HCT116 (cell line): ENCODE results near the gene NLN. TPM values are rescaled to one million over a fixed set of nuclear protein-coding genes. Genes with fewer than 3 reads are reported as not detected.

Experiments used
- ATAC-seq: fragments of 200-7000 bp; cut with Tn5 transposase; 2 replicates; pipeline ENCODE4 v1.9.1; 2020; ENCODE audit warnings: mild to moderate bottlenecking, moderate library complexity
- BruUV-seq: library from RNA; stranded (reverse); fragments of 400-500 nt; replicated peaks from 2 replicates; lab custom pipeline; 2021; lab: Mats Ljungman, UMichigan
- CTCF ChIA-PET: fragments of 300-600 bp; sonication (Branson Sonifier 250); formaldehyde crosslinking; loops from one replicate; lab custom pipeline; 2021; ENCODE audit warnings: antibody characterized with exemption; lab: Charles Lee
- POLR2A ChIA-PET: fragments of 300-600, 350-600 bp; sonication (Branson Sonifier 250); formaldehyde crosslinking; loops from one replicate; lab custom pipeline; 2021; ENCODE audit warnings: antibody characterized with exemption; lab: Charles Lee
- RAD21 ChIA-PET, 2 experiments: fragments of 300-600 bp; sonication (Branson Sonifier 250); formaldehyde crosslinking; loops; one replicate each; lab custom pipeline; 2023; ENCODE audit warnings: low total read pairs in 2 of 2; ENCODE audit not compliant: uncharacterized antibody in 2 of 2, unreplicated experiment in 2 of 2, low non-redundant PET in 1 of 2; lab: Charles Lee
- DNase-seq: peaks from one replicate; pipeline ENCODE4 v3.0.0-alpha.2; 2010; ENCODE audit warnings: low read depth, low spot score
- H2AFZ ChIP-seq: fragments of 200-600 bp; shearing (Covaris generic), sonication (generic); 2 replicates; pipeline ENCODE4 v1.6.1; 2017; ENCODE audit warnings: low read depth, mixed run types, mixed read lengths, antibody characterized with exemption, low read length; ENCODE audit not compliant: poor library complexity, severe bottlenecking
- H3K27ac ChIP-seq: 2 replicates; pipeline ENCODE4 v1.5.1; 2012; ENCODE audit warnings: low read depth, low read length
- H3K27me3 ChIP-seq: fragments of 200-600 bp; sonication (generic); 2 replicates; pipeline ENCODE4 v1.6.1; 2016; ENCODE audit warnings: mixed run types, low read length, mixed read lengths; ENCODE audit not compliant: insufficient read depth
- H3K36me3 ChIP-seq, 2 experiments: fragments of 200-500 bp in 1 of 2; fragments of 200-600 bp in 1 of 2; sonication (Bioruptor generic) in 1 of 2; sonication (generic) in 1 of 2; 2 replicates each; pipeline versions ENCODE4 v1.5.1 to v1.6.1; 2014 to 2016; ENCODE audit warnings: low read length in 2 of 2, inconsistent platforms in 1 of 2, mixed read lengths in 1 of 2, mixed run types in 1 of 2; ENCODE audit not compliant: insufficient read depth in 2 of 2, control insufficient read depth in 1 of 2
- H3K4me1 ChIP-seq, 2 experiments: fragments of 200-600 bp in 1 of 2; sonication (generic) in 1 of 2; 2 replicates each; pipeline versions ENCODE4 v1.5.1 to v1.6.1; 2012 to 2017; ENCODE audit warnings: low read length in 2 of 2, inconsistent platforms in 1 of 2, mild to moderate bottlenecking in 1 of 2, mixed read lengths in 1 of 2, mixed run types in 1 of 2, moderate library complexity in 1 of 2; ENCODE audit not compliant: insufficient read depth in 2 of 2, control insufficient read depth in 1 of 2
- H3K4me2 ChIP-seq: fragments of 200-600 bp; sonication (generic); 2 replicates; pipeline ENCODE4 v1.6.1; 2017; ENCODE audit warnings: mixed run types, low read length, mixed read lengths
- H3K4me3 ChIP-seq, 2 experiments: fragments of 200-600 bp in 1 of 2; sonication (generic) in 1 of 2; replicated peaks in 1 of 2; 2 replicates each; pipeline ENCODE4 v1.5.1; 2011 to 2016; ENCODE audit warnings: low read length in 2 of 2, control low read depth in 1 of 2, low read depth in 1 of 2, mild to moderate bottlenecking in 1 of 2, mixed read lengths in 1 of 2, mixed run types in 1 of 2
- H3K79me2 ChIP-seq: fragments of 200-600 bp; sonication (generic); 2 replicates; pipeline ENCODE4 v1.6.1; 2017; ENCODE audit warnings: mild to moderate bottlenecking, mixed run types, low read length, moderate library complexity, mixed read lengths; ENCODE audit not compliant: insufficient read depth
- H3K9ac ChIP-seq: fragments of 200-600 bp; sonication (generic); 2 replicates; pipeline ENCODE4 v1.6.1; 2016; ENCODE audit warnings: low read length, mixed read lengths
- H3K9me2 ChIP-seq: fragments of 200-600 bp; sonication (generic), shearing (Covaris generic); 2 replicates; pipeline ENCODE4 v1.6.1; 2017; ENCODE audit warnings: mixed run types, mild to moderate bottlenecking, moderate library complexity; ENCODE audit not compliant: insufficient read depth
- H3K9me3 ChIP-seq, 2 experiments: fragments of 200-500 bp in 1 of 2; fragments of 200-600 bp in 1 of 2; sonication (Bioruptor generic) in 1 of 2; sonication (generic) in 1 of 2; 2 replicates each; pipeline ENCODE4 v1.6.1; 2014 to 2017; ENCODE audit warnings: low read length in 2 of 2, mixed read lengths in 2 of 2, inconsistent platforms in 1 of 2, low read depth in 1 of 2, mild to moderate bottlenecking in 1 of 2, mixed run types in 1 of 2, moderate library complexity in 1 of 2; ENCODE audit not compliant: control insufficient read depth in 1 of 2, insufficient read depth in 1 of 2
- H4K20me1 ChIP-seq: fragments of 200-600 bp; sonication (generic), shearing (Covaris generic); 2 replicates; pipeline ENCODE4 v1.6.1; 2017; ENCODE audit warnings: mixed run types, mild to moderate bottlenecking, moderate library complexity; ENCODE audit not compliant: insufficient read depth
- EZH2phosphoT487 ChIP-seq: fragments of 200-600 bp; IDR thresholded peaks from 2 replicates; pipeline ENCODE4 v1.6.1; 2018; ENCODE audit warnings: antibody characterized with exemption, borderline replicate concordance
- FOSL1 ChIP-seq: IDR thresholded peaks from 2 replicates; pipeline ENCODE4 v1.6.1; 2012; ENCODE audit warnings: low read depth
- JUND ChIP-seq: IDR thresholded peaks from 2 replicates; pipeline ENCODE4 v1.6.1; 2012
- POLR2A ChIP-seq: IDR thresholded peaks from 2 replicates; pipeline ENCODE4 v1.7.0; 2011; ENCODE audit warnings: borderline replicate concordance; ENCODE audit not compliant: insufficient read depth, insufficient read length; ENCODE audit errors: extremely low read depth
- SRF ChIP-seq: IDR thresholded peaks from 2 replicates; pipeline ENCODE4 v1.6.1; 2012; ENCODE audit warnings: low read depth
- ZFX ChIP-seq: fragments of 450-650 bp; IDR thresholded peaks from 2 replicates; pipeline ENCODE4 v1.6.1; 2017
- ZNF274 ChIP-seq: fragments of 200-500 bp; sonication (Bioruptor generic); IDR thresholded peaks from 2 replicates; pipeline ENCODE4 v1.6.1; 2014; ENCODE audit warnings: mild to moderate bottlenecking, low read depth, low read length, inconsistent platforms
- intact Hi-C: fragments of 100-400 bp; cut with micrococcal nuclease; formaldehyde crosslinking; loops from 2 replicates; pipeline ENCODE4 v1.10.0; 2022
- total RNA-seq: library from RNA; stranded (reverse); gene quantifications from one replicate; pipeline ENCODE4 v1.2.1, GENCODE V29; 2021; ENCODE audit not compliant: unreplicated experiment
- TF ChIP-seq, protein P1 (sequence below), 3 experiments: fragments of 200-600 bp in 1 of 3; sonication (generic) in 1 of 3; IDR thresholded peaks in 2 of 3; conservative IDR thresholded peaks in 1 of 3; 2 replicates each; pipeline ENCODE4 v1.5.1; 2012 to 2017; ENCODE audit warnings: low read depth in 2 of 3, low read length in 2 of 3, antibody characterized with exemption in 1 of 3, borderline replicate concordance in 1 of 3, control low read depth in 1 of 3, mild to moderate bottlenecking in 1 of 3, mixed read lengths in 1 of 3, mixed run types in 1 of 3, moderate library complexity in 1 of 3; ENCODE audit not compliant: insufficient read depth in 1 of 3
- TF ChIP-seq, protein P2 (sequence below): IDR thresholded peaks from 2 replicates; pipeline ENCODE4 v1.6.1; 2012

Gene NLN
- total RNA-seq, 1 experiment from 2014 or later = 67.6 TPM

DNA sequence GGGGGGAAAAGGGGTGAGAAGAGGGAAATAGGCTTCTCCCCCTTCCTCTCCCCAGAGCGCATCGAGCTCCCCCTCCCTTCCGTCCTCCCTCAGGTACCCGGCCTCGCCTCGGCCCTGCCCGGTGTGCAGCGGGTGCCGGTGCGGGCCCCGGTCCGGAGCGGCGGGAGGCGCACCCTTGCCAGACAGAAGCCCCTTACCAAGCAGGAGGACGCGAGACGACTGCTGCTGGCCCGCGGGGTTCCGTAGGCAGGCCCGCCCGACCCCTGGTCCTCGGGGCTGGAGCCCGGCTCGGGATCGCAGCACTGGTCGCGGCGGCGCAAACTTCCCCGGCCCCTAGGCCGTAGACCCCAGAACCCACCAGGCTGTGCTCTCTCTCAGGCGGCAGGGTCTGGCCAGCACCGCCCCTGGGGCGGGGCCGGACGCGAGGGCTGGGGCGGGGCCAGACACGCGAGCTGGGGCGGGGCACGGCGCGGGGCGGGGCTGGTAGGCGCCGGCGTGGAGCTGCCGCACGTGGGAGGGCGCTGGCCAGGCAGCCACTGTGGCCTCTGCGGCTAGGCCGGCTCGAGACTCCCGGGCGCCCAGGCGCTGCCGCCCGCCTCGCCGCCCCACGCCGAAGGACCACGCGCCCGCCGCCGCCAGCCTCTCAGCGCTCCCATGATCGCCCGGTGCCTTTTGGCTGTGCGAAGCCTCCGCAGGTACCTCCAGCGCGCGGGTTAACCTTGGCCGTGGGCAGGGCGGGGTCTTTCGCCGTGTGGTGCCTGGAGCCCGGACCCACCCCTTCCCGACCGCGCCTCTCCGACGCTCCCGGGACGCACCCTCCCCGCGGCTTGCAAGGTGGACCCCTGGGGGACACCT is at the start of gene NLN, which contains the start of gene SGTB (continued):
- TF ChIP-seq, protein P1, sequence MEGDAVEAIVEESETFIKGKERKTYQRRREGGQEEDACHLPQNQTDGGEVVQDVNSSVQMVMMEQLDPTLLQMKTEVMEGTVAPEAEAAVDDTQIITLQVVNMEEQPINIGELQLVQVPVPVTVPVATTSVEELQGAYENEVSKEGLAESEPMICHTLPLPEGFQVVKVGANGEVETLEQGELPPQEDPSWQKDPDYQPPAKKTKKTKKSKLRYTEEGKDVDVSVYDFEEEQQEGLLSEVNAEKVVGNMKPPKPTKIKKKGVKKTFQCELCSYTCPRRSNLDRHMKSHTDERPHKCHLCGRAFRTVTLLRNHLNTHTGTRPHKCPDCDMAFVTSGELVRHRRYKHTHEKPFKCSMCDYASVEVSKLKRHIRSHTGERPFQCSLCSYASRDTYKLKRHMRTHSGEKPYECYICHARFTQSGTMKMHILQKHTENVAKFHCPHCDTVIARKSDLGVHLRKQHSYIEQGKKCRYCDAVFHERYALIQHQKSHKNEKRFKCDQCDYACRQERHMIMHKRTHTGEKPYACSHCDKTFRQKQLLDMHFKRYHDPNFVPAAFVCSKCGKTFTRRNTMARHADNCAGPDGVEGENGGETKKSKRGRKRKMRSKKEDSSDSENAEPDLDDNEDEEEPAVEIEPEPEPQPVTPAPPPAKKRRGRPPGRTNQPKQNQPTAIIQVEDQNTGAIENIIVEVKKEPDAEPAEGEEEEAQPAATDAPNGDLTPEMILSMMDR (IDR thresholded peaks at IDR 0.05 in 2 of 3, conservative IDR thresholded peaks at IDR 0.05 in 1 of 3; ENCODE audit: borderline replicate concordance in 1 of 3, insufficient read depth in 1 of 3, low read depth in 2 of 3, low read length in 2 of 3) = no peak
- no peak for TF ChIP-seq SRF
- TF ChIP-seq, protein P2, sequence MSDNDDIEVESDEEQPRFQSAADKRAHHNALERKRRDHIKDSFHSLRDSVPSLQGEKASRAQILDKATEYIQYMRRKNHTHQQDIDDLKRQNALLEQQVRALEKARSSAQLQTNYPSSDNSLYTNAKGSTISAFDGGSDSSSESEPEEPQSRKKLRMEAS = peak; percentile 78

DNA sequence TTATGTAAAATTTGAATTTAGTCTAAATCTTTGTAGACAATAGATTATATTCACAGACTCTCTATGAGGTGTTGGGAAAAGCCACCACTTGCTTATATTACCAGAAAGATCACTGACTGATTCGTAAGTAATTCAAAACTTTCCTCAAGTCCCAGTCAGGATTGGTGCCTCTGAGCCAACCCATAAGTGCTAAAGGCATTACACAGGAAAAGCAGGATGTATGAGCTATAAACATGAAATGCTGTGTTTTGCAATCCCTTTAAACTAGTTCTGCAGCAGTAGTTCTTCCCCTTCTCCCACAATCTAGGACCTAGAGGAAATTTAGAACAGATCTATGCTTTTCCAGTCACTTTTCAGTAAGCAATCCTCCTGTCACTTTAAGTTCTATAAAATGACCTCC is 49.2 kb upstream of the NLN start:
- Histone ChIP-seq H2AFZ (no peak overlapping the region), H4K20me1 (no peaks in the 10 kb centered on the region), H3K79me2 (no peaks in the 10 kb centered on the region), H3K9me2 (no peaks in the 10 kb centered on the region), H3K4me2 (no peak overlapping the region), H3K4me1 (no peaks in the 10 kb centered on the region), H3K36me3 (0 out of 4 replicates have a peak, but pooled peaks cover 0 to 2% of the 10 kb centered on the region in 2 experiments), H3K9me3 (no peaks in the 10 kb centered on the region), H3K27me3 (no peaks in the 10 kb centered on the region), H3K9ac (no peak overlapping the region), H3K4me3 (no peak overlapping the region), H3K27ac (no peak overlapping the region)
- TF ChIP-seq, protein P2 = no peak
- no peak for TF ChIP-seq FOSL1
- no peak for TF ChIP-seq EZH2phosphoT487
- no peak for TF ChIP-seq ZFX
- no peak for TF ChIP-seq JUND
- TF ChIP-seq POLR2A = no peak
- no peak for TF ChIP-seq ZNF274
- ChIA-PET CTCF (no interaction called here), POLR2A (no interaction called here), RAD21 (no interaction called here)
- BruUV-seq = no TSS peak
- DNase-seq = no peak
- intact Hi-C loops = no loop called here
- ATAC-seq = no peak
